WTC11 (cell line): ENCODE results near the gene NHSL2. TPM values are rescaled to one million over a fixed set of nuclear protein-coding genes. Genes with fewer than 3 reads are reported as not detected.

ENCODE experiments used
- ATAC-seq: fragments of 200-7000 bp; cut with Tn5 transposase; 2 replicates; pipeline ENCODE4 v1.10.0; 2021; ENCODE audit warnings: mild to moderate bottlenecking, moderate library complexity
- CTCF ChIA-PET: fragments of 300-600 bp; sonication (Branson Sonifier 250); formaldehyde crosslinking; loops from one replicate; lab custom pipeline; 2021; ENCODE audit warnings: antibody characterized with exemption; lab: Charles Lee
- POLR2A ChIA-PET: fragments of 350-600 bp; sonication (Branson Sonifier 250); formaldehyde crosslinking; loops from one replicate; lab custom pipeline; 2021; ENCODE audit warnings: antibody characterized with exemption; lab: Charles Lee
- DNase-seq: peaks from one replicate; pipeline ENCODE4 v3.0.0; 2021; ENCODE audit warnings: low spot score
- H3K27ac Mint-ChIP-seq: 2 replicates; pipeline ENCODE4 v1.8.0; 2021; ENCODE audit warnings: mixed read lengths
- H3K27me3 Mint-ChIP-seq: 2 replicates; pipeline ENCODE4 v1.8.0; 2021; ENCODE audit warnings: low read depth, mild to moderate bottlenecking, moderate library complexity, mixed read lengths
- H3K36me3 Mint-ChIP-seq: 2 replicates; pipeline ENCODE4 v1.8.0; 2021; ENCODE audit warnings: mixed read lengths
- H3K4me1 Mint-ChIP-seq: 2 replicates; pipeline ENCODE4 v1.8.0; 2022; ENCODE audit warnings: mixed read lengths
- H3K4me3 Mint-ChIP-seq: 2 replicates; pipeline ENCODE4 v1.8.0; 2021; ENCODE audit warnings: mild to moderate bottlenecking, moderate library complexity, mixed read lengths
- H3K9me3 Mint-ChIP-seq: 2 replicates; pipeline ENCODE4 v1.8.0; 2021; ENCODE audit warnings: mixed read lengths
- AFF4 ChIP-seq: sonication (generic); formaldehyde crosslinking; IDR thresholded peaks from 2 replicates; pipeline ENCODE4 v1.8.1; 2023; ENCODE audit warnings: mild to moderate bottlenecking, missing genetic modification reagents, borderline replicate concordance
- AR ChIP-seq: fragments of 250-450 bp; sonication (Bioruptor Pico); IDR thresholded peaks from 2 replicates; pipeline ENCODE4 v1.9.0; 2021; ENCODE audit warnings: mild to moderate bottlenecking
- ATF2 ChIP-seq: sonication (generic); formaldehyde crosslinking; IDR thresholded peaks from 2 replicates; pipeline ENCODE4 v1.8.1; 2022; ENCODE audit warnings: low read depth, missing genetic modification reagents, borderline replicate concordance
- E2F1 ChIP-seq: sonication (generic); formaldehyde crosslinking; IDR thresholded peaks from 2 replicates; pipeline ENCODE4 v1.8.0; 2022; ENCODE audit warnings: mild to moderate bottlenecking, missing genetic modification reagents
- E2F5 ChIP-seq: sonication (generic); formaldehyde crosslinking; IDR thresholded peaks from 2 replicates; pipeline ENCODE4 v1.8.1; 2022; ENCODE audit warnings: mild to moderate bottlenecking, moderate library complexity, missing genetic modification reagents
- ELF4 ChIP-seq: sonication (generic); formaldehyde crosslinking; IDR thresholded peaks from 2 replicates; pipeline ENCODE4 v1.8.1; 2022; ENCODE audit warnings: low read depth, mild to moderate bottlenecking, moderate library complexity, missing genetic modification reagents
- ERG ChIP-seq: fragments of 250-450 bp; sonication (Bioruptor Pico); IDR thresholded peaks from 2 replicates; pipeline ENCODE4 v1.8.0; 2021; ENCODE audit warnings: mild to moderate bottlenecking
- FOXK1 ChIP-seq: sonication (generic); formaldehyde crosslinking; IDR thresholded peaks from 2 replicates; pipeline ENCODE4 v1.8.0; 2022; ENCODE audit warnings: mild to moderate bottlenecking, moderate library complexity, missing genetic modification reagents
- JAZF1 ChIP-seq: fragments of 250-450 bp; sonication (Bioruptor Pico); IDR thresholded peaks from 2 replicates; pipeline ENCODE4 v1.9.0; 2021; ENCODE audit warnings: moderate library complexity, mild to moderate bottlenecking, inconsistent platforms
- NR1H2 ChIP-seq: sonication (generic); formaldehyde crosslinking; IDR thresholded peaks from 2 replicates; pipeline ENCODE4 v1.9.0; 2021; ENCODE audit warnings: mild to moderate bottlenecking, moderate library complexity, missing genetic modification reagents
- SMAD3 ChIP-seq: sonication (generic); formaldehyde crosslinking; IDR thresholded peaks from 2 replicates; pipeline ENCODE4 v1.8.0; 2022; ENCODE audit warnings: missing genetic modification reagents, mild to moderate bottlenecking, borderline replicate concordance
- SMAD4 ChIP-seq: sonication (generic); formaldehyde crosslinking; IDR thresholded peaks from 2 replicates; pipeline ENCODE4 v1.8.0; 2022; ENCODE audit warnings: mild to moderate bottlenecking, missing genetic modification reagents
- TCF7 ChIP-seq: sonication (generic); formaldehyde crosslinking; IDR thresholded peaks from 2 replicates; pipeline ENCODE4 v1.8.0; 2022; ENCODE audit warnings: mild to moderate bottlenecking, low read depth, missing genetic modification reagents, moderate library complexity
- TEAD1 ChIP-seq: sonication (generic); formaldehyde crosslinking; IDR thresholded peaks from 2 replicates; pipeline ENCODE4 v1.8.0; 2022; ENCODE audit warnings: mild to moderate bottlenecking, missing genetic modification reagents
- ZMAT4 ChIP-seq: fragments of 250-450 bp; sonication (Bioruptor Pico); IDR thresholded peaks from 2 replicates; pipeline ENCODE4 v1.9.0; 2021; ENCODE audit warnings: mild to moderate bottlenecking
- ZNF121 ChIP-seq: sonication (generic); formaldehyde crosslinking; IDR thresholded peaks from 2 replicates; pipeline ENCODE4 v1.8.0; 2023; ENCODE audit warnings: missing genetic modification reagents
- ZNF138 ChIP-seq: sonication (generic); formaldehyde crosslinking; conservative IDR thresholded peaks from 2 replicates; pipeline ENCODE4 v1.8.1; 2022; ENCODE audit warnings: mild to moderate bottlenecking, moderate library complexity, missing genetic modification reagents
- ZNF219 ChIP-seq: sonication (generic); formaldehyde crosslinking; IDR thresholded peaks from 2 replicates; pipeline ENCODE4 v1.8.0; 2023; ENCODE audit warnings: missing genetic modification reagents, mild to moderate bottlenecking, borderline replicate concordance
- total RNA-seq: library from RNA; stranded (reverse); gene quantifications from 3 replicates; pipeline ENCODE4 v1.2.3, GENCODE V29; 2021

NHSL2 gene
- total RNA-seq, 1 experiment from 2014 or later = 7.9 TPM

- TF ChIP-seq ZNF138 (CRISPR knock-in tag) = no peak
- no peak for TF ChIP-seq E2F1 (CRISPR knock-in tag)
- no peak for TF ChIP-seq JAZF1 (CRISPR knock-in tag)
- TF ChIP-seq AFF4 = no peak
- no peak for TF ChIP-seq NR1H2 (CRISPR knock-in tag)
- no peak for TF ChIP-seq ATF2
Observed at GRCh38 chrX:72097098-72097497, 186.5 kb downstream of the NHSL2 start (continued).

GRCh38 chrX:72100051-72100755 lies 189.6 kb downstream of the NHSL2 start:
- ATAC-seq (no peak), DNase-seq (no peak)
- no peak for TF ChIP-seq ZNF219 (CRISPR knock-in tag)
- no peak for TF ChIP-seq ERG (CRISPR knock-in tag)
- no peak for TF ChIP-seq AR (CRISPR knock-in tag)
- H3K36me3 Mint-ChIP-seq = no peaks in the 10 kb centered on the region
- POLR2A ChIA-PET = no interaction called here
- no peak overlapping the region for H3K27ac Mint-ChIP-seq
- CTCF ChIA-PET = interaction anchor here (0.6 kb wide), 1 partner anchor 135 kb away, joined by 3 read pairs; no protein-coding TSS in a partner anchor
- H3K27me3 Mint-ChIP-seq = no peaks in the 10 kb centered on the region
- H3K9me3 Mint-ChIP-seq = no peaks in the 10 kb centered on the region
- H3K4me1 Mint-ChIP-seq = peaks cover 31% of the 10 kb centered on the region
- no peak overlapping the region for H3K4me3 Mint-ChIP-seq

- Mint-ChIP-seq H3K4me1 (peaks cover 28% of the 10 kb centered on the region), H3K27ac (no peak overlapping the region), H3K4me3 (no peak overlapping the region), H3K27me3 (no peaks in the 10 kb centered on the region), H3K36me3 (no peaks in the 10 kb centered on the region), H3K9me3 (no peaks in the 10 kb centered on the region)
- DNase-seq (no peak), ATAC-seq (no peak)
- ChIA-PET CTCF (interaction anchor here (0.7 to 1.2 kb wide), 7 partner anchors 15 to 79 kb away, joined by 3 to 6 read pairs (median 4); no protein-coding TSS in a partner anchor), POLR2A (no interaction called here)
- no peak for TF ChIP-seq TEAD1 (CRISPR knock-in tag)
- TF ChIP-seq E2F5 (CRISPR knock-in tag) = no peak
- no peak for TF ChIP-seq SMAD4 (CRISPR knock-in tag)
- no peak for TF ChIP-seq SMAD3
- TF ChIP-seq ELF4 = no peak
- no peak for TF ChIP-seq ZMAT4 (CRISPR knock-in tag)
- no peak for TF ChIP-seq ZNF138 (CRISPR knock-in tag)
- TF ChIP-seq FOXK1 (CRISPR knock-in tag) = no peak
- no peak for TF ChIP-seq ZNF121 (CRISPR knock-in tag)
- TF ChIP-seq TCF7 (CRISPR knock-in tag) = no peak
- no peak for TF ChIP-seq E2F1 (CRISPR knock-in tag)
Observed at GRCh38 chrX:72100824-72101351, 190.2 kb downstream of the NHSL2 start.
